GM10266 (cell line): Measurements from ENCODE around the gene EEIG1.
A peak's percentile ranks its signal among the peaks of the same experiment; 100 is the strongest.

ENCODE experiments used
- DNase-seq: peaks from one replicate; pipeline ENCODE4 v3.0.0; 2012; ENCODE audit errors: extremely low spot score
- TF ChIP-seq, protein P1 (sequence below): IDR thresholded peaks from 2 replicates; pipeline ENCODE4 v1.5.1; 2012; ENCODE audit warnings: mild to moderate bottlenecking, low read depth; ENCODE audit not compliant: control insufficient read depth, insufficient read depth; ENCODE audit errors: missing control alignments

Gene EEIG1

DNA sequence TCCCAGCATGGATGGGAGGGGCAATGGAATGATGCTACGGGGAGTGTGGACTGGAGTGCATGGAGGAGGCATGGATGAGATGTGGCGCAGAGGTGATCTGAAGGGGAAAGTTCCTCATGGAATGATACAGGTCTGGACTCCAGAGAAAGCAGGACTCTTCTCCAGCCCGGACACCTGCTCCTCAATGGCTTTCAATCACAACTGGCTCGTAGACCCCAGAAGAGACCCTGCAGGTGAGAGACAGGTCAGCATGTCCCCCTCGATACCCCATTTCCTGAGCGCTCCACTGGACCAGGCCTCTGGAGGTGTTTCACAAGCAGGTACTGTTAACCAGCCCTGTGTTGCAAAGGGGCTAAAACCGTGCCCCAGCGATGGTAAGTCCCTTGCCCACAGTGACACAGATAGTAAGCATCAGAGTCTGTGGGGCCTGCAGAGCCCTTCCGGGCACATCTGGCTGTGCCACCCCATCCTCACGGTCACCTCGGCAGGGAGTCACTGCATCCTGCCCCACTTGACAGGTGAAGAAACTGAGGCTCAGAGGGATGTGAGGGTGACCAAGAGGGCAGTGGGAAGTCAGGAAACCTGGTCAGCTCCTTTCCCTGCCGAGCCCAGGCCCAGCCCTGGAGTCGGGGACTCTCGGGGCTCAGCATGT is 37.7 kb downstream of the EEIG1 start:
- no peak for DNase-seq
- TF ChIP-seq, protein P1, sequence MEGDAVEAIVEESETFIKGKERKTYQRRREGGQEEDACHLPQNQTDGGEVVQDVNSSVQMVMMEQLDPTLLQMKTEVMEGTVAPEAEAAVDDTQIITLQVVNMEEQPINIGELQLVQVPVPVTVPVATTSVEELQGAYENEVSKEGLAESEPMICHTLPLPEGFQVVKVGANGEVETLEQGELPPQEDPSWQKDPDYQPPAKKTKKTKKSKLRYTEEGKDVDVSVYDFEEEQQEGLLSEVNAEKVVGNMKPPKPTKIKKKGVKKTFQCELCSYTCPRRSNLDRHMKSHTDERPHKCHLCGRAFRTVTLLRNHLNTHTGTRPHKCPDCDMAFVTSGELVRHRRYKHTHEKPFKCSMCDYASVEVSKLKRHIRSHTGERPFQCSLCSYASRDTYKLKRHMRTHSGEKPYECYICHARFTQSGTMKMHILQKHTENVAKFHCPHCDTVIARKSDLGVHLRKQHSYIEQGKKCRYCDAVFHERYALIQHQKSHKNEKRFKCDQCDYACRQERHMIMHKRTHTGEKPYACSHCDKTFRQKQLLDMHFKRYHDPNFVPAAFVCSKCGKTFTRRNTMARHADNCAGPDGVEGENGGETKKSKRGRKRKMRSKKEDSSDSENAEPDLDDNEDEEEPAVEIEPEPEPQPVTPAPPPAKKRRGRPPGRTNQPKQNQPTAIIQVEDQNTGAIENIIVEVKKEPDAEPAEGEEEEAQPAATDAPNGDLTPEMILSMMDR: no peak

DNA sequence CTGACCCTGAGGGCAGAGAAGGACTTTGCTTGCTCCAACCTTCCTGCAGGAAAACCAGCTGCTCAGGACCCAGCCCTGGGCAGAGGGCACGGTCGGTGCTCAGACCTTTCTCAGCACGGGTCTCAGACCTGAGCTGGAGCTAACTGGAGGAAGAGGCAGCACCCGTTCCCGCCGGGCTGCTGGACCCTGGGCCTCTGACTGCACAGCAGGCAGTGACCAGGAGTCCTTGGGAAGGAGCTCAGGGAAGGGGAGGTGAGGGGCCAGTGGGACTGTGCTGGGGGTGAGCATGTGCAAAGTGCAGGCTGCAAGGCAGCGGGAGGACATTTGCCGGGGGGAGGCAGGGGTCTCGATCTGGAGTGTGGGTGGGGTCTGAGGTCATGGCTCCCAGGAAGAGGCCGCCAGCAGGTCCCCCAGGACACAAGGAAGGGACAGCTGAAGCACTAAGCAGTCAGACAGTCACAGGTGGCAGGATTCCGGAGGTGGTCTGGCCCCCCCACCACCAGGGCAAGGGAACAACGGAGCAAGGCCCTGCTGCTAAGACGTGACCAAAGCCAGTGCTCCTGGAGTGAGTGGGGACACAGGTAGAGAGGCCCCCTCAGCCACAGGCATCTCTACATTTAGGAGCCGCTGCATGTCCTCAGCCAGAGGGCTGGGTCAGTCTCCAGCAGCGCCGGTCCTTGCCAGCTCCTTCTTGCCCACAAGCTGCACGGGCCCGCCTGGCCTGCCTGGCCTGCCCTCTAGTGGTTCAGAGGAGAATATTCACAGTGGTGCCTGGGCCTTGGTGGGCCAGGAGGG is 38.4 kb downstream of the EEIG1 start:
- DNase-seq: peak; percentile 78
- TF ChIP-seq, protein P1: peak; percentile 94

GRCh38 chr9:127941961-127942215 is 38.9 kb downstream of the EEIG1 start:
- TF ChIP-seq, protein P1: no peak
- DNase-seq: no peak

DNA sequence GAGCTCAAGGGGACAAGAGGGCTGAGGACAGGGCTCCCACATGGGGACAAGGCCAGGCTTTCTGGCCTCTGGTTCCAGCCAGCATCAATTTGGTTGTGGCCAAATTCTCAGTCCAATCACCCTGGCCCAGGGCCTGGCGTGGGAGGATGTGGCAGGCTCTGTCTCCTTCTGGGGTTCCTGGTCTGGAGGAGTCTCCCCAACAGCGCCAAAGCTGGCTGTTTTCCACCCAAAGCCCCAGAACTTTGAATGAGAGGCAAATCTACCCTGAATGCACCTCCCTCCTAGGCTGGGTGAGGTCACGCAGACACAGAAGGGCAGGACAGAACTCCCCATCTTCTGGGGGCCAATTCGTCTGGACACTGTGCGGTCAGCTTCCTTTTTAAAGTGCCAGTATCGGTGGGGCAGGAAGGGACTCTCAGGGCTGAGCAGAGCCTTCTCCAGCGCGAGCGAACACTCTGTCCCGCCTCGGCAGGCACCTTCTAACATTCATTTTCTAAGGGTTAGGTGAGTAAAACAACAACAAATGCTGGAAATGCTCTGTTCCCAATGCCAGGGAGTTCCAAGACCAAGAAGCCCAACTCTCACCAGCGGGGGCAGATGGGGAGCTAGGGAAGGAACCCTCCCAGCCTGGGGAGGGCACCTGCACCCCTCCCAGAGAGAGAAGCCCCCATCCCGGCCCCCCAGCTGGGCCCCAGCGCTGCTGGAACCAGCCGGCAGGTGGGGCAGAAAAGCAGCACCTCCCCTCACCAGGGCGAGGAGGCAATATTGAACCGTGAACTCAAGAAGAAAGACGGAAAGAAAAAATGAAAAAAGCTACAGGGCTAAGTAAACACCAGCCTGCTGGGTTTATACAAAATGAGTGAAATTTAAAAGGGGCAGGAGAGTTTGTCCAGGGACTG is 39.5 kb downstream of the EEIG1 start:
- no peak for DNase-seq
- TF ChIP-seq, protein P1: no peak

- TF ChIP-seq, protein P1: no peak
- no peak for DNase-seq
Observed at GRCh38 chr9:127940593-127940992, 40.2 kb downstream of the EEIG1 start.

- no peak for DNase-seq
- TF ChIP-seq, protein P1: no peak
Observed at GRCh38 chr9:127938298-127938690, 42.5 kb downstream of the EEIG1 start.
